ENCODE measurements around the gene IL6R. TPM values are rescaled to one million over a fixed set of nuclear protein-coding genes. Genes with fewer than 3 reads are reported as not detected.

IL6R gene
- total and polyA plus RNA-seq, 2 of the 4 experiments (the other 2 are of a cell fraction), result 5.3 to 9.5 TPM

- no peak overlapping the region for H3K27ac ChIP-seq (ENCODE audit: insufficient read depth, low read length)
- TF ChIP-seq RAD21 (IDR thresholded peaks at IDR 0.05; ENCODE audit: low read length) (no peak), ELK1 (IDR thresholded peaks at IDR 0.05; ENCODE audit: borderline replicate concordance, low read depth, low read length) (no peak), MXI1 (IDR thresholded peaks at IDR 0.05; ENCODE audit: borderline replicate concordance, low read depth, low read length) (no peak), CEBPB (IDR thresholded peaks at IDR 0.05; ENCODE audit: low read depth, low read length) (no peak), CHD1 (IDR thresholded peaks at IDR 0.05; ENCODE audit: low read depth, low read length) (no peak), MAFK (IDR thresholded peaks at IDR 0.05; ENCODE audit: low read depth, low read length) (no peak), FOS (IDR thresholded peaks at IDR 0.05; ENCODE audit: low read depth, low read length) (no peak), SMC3 (IDR thresholded peaks at IDR 0.05; ENCODE audit: low read depth, low read length) (no peak), BHLHE40 (IDR thresholded peaks at IDR 0.05; ENCODE audit: low read depth, low read length) (no peak), POLR2A (IDR thresholded peaks at IDR 0.05; ENCODE audit: low read depth, low read length) (no peak), MAZ (IDR thresholded peaks at IDR 0.05; ENCODE audit: borderline replicate concordance, low read depth, low read length) (no peak), CTCF (conservative IDR thresholded peaks at IDR 0.05; ENCODE audit: low read depth, low read length) (no peak), NFE2L2 (IDR thresholded peaks at IDR 0.05; ENCODE audit: low read depth, low read length) (no peak), RCOR1 (IDR thresholded peaks at IDR 0.05; ENCODE audit: insufficient replicate concordance, low read length) (no peak), RFX5 (IDR thresholded peaks at IDR 0.05; ENCODE audit: low read depth, low read length) (no peak), USF2 (IDR thresholded peaks at IDR 0.05; ENCODE audit: low read depth, low read length) (no peak)
- no peak overlapping the region for H4K8ac ChIP-seq (ENCODE audit: low read depth in 2 of 2, low read length in 2 of 2)
- no peak overlapping the region for H2BK120ac ChIP-seq (ENCODE audit: low read depth, low read length)
- no peak overlapping the region for H4K5ac ChIP-seq (ENCODE audit: low read depth, low read length)
- H4K20me1 ChIP-seq (ENCODE audit: insufficient read depth, low read length), result no peaks in the 10 kb centered on the region
- H3K18ac ChIP-seq (ENCODE audit: low read depth, low read length), result no peak overlapping the region
- H3K56ac ChIP-seq (ENCODE audit: extremely low read depth, insufficient read depth, low read length), result no peak overlapping the region
- H3K9ac ChIP-seq (ENCODE audit: low read depth, low read length), result no peak overlapping the region
- no peak overlapping the region for H2BK15ac ChIP-seq (ENCODE audit: low read depth, low read length)
- H4K91ac ChIP-seq (ENCODE audit: insufficient read depth, low read depth, low read length), result no peak overlapping the region
- H3K4me2 ChIP-seq (ENCODE audit: low read depth, low read length), result no peak overlapping the region
- peaks cover 7% of the 10 kb centered on the region for H3K27me3 ChIP-seq (ENCODE audit: control insufficient read depth, insufficient read depth, low read length)
- H3K36me3 ChIP-seq (ENCODE audit: control insufficient read depth, insufficient read depth, low read length), result no peaks in the 10 kb centered on the region
- H3K4ac ChIP-seq (ENCODE audit: low read depth, low read length), result no peak overlapping the region
- no peak overlapping the region for H3K14ac ChIP-seq (replicated peaks; ENCODE audit: low read depth, low read length)
- H2BK20ac ChIP-seq (ENCODE audit: low read depth, low read length), result no peak overlapping the region
- no peak overlapping the region for H2BK5ac ChIP-seq (ENCODE audit: low read depth, low read length, poor library complexity, severe bottlenecking)
- in situ Hi-C loops (cut with MboI; ENCODE audit: low sequenced_read_pairs), result no loop called here
- dilution Hi-C loops (cut with HindIII; ENCODE audit: low sequenced_read_pairs, unreplicated experiment), result no loop called here
- H2AK9ac ChIP-seq (replicated peaks; ENCODE audit: low read depth, low read length, poor library complexity), result no peak overlapping the region
- CTCF ChIA-PET, result interaction anchor here (0.7 kb wide), 1 partner anchor 232 kb away, joined by 3 read pairs; no protein-coding TSS in a partner anchor
- no CpG with 5 or more reads among the region's 8 CpGs for WGBS, 2 experiments (ENCODE audit: extremely low coverage in 2 of 2, insufficient read length in 1 of 2)
- intact Hi-C loops (cut with micrococcal nuclease), result no loop called here
- H2AFZ ChIP-seq (replicated peaks; ENCODE audit: low read length, poor library complexity), result no peak overlapping the region
- H3K9me1 ChIP-seq (ENCODE audit: insufficient read depth, low read length), result peaks cover 5% of the 10 kb centered on the region
- H3K79me1 ChIP-seq (ENCODE audit: low read depth in 1 of 2, low read length in 2 of 2), result no peaks in the 10 kb centered on the region
- POLR2A ChIA-PET (ENCODE audit: unreplicated experiment), result no interaction called here
- H2AK5ac ChIP-seq (ENCODE audit: low read depth, low read length), result no peak overlapping the region
- BruUV-seq (replicated peaks), result no TSS peak
- H3K4me3 ChIP-seq (ENCODE audit: insufficient read depth, low read depth, low read length), result no peak overlapping the region
- H3K4me1 ChIP-seq (ENCODE audit: control insufficient read depth, insufficient read depth, low read length), result no peaks in the 10 kb centered on the region
- no peak for DNase-seq
- ATAC-seq (ENCODE audit: low read depth), result no peak
- peaks cover 3% of the 10 kb centered on the region; the same call in 1 of the 2 replicates for H3K9me3 ChIP-seq (ENCODE audit: control insufficient read depth, insufficient read depth, low read length)
- H3K23ac ChIP-seq (ENCODE audit: low read depth, low read length), result no peak overlapping the region
These were observed 46.6 kb upstream of the IL6R start for GRCh38 chr1:154358519-154358918.

Data from IMR-90 (cell line).